SJCRH30 (cell line): ENCODE measurements around the gene PTTG1. TPM values are rescaled to one million over a fixed set of nuclear protein-coding genes. Genes with fewer than 3 reads are reported as not detected.

Experiments
- DNase-seq, 2 experiments: peaks; one replicate each; pipeline ENCODE4 v3.0.0-alpha.2; 2015 to 2020
- H3K27ac ChIP-seq: fragments of 250-450 bp; sonication (Bioruptor Pico); 2 replicates; pipeline ENCODE4 v1.5.1; 2020; ENCODE audit warnings: mild to moderate bottlenecking, moderate library complexity
- H3K27me3 ChIP-seq: fragments of 250-450 bp; sonication (Bioruptor Pico); 2 replicates; pipeline ENCODE4 v1.5.1; 2020; ENCODE audit warnings: mild to moderate bottlenecking, moderate library complexity
- H3K36me3 ChIP-seq: fragments of 250-450 bp; sonication (Bioruptor Pico); 2 replicates; pipeline ENCODE4 v1.5.1; 2020; ENCODE audit warnings: mild to moderate bottlenecking, moderate library complexity
- H3K4me1 ChIP-seq: fragments of 250-450 bp; sonication (Bioruptor Pico); 2 replicates; pipeline ENCODE4 v1.5.1; 2020; ENCODE audit warnings: mild to moderate bottlenecking, moderate library complexity
- H3K4me3 ChIP-seq: fragments of 250-450 bp; sonication (Bioruptor Pico); 2 replicates; pipeline ENCODE4 v1.5.1; 2020; ENCODE audit warnings: mild to moderate bottlenecking, moderate library complexity
- H3K9me3 ChIP-seq: fragments of 250-450 bp; sonication (Bioruptor Pico); replicated peaks from 2 replicates; pipeline ENCODE4 v1.5.1; 2020; ENCODE audit warnings: mild to moderate bottlenecking, moderate library complexity
- total RNA-seq: library from RNA; depleted of rRNA; stranded (reverse); fragments of >200 nt; shearing (Covaris generic); gene quantifications from 2 replicates; pipeline ENCODE4 v1.2.3, GENCODE V29; 2014

The PTTG1 gene
- total RNA-seq, 1 experiment from 2014 or later: 394 TPM

GRCh38 chr5:160467555-160468362 is 46.1 kb downstream of the PTTG1 start:
- peaks cover 5% of the 10 kb centered on the region for H3K4me1 ChIP-seq
- peaks cover 43% of the 10 kb centered on the region for H3K27me3 ChIP-seq
- H3K27ac ChIP-seq: no peak overlapping the region
- no peaks in the 10 kb centered on the region for H3K36me3 ChIP-seq
- no peaks in the 10 kb centered on the region for H3K9me3 ChIP-seq
- peak; percentile 50 to 63 for DNase-seq
- H3K4me3 ChIP-seq: 0 out of 2 replicates have a peak overlapping the region, but pooled peaks have one; percentile 9

DNA sequence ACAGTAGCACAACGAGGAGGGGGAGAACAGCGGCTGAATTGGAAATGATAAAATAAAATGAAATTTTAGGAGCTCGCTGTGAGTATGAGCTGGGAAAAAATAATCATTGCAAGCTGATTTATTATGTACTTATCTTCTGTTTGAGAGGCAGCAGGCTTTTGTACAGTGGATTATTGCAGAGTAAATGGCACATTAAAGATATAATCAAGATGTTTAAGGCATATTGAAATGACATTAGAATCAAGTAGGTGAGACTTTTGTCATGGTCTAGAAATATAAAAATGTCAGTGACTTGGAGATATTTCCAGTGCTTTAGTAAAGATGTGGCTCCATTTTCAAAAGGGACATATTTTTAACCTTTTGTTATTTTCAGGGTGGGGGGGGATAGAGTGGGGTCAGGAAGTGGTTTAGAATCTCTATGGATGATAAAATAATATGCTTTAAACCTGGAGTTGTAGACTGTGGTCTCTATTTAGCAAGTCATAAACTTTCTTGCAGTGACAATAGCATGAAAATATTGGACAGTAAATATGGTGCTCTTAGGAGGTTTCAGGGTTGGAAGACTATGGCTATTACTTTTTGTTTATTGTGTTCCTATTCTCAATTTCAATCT is 46.8 kb downstream of the PTTG1 start:
- Histone ChIP-seq H3K4me3 (no peak overlapping the region), H3K4me1 (peaks cover 5% of the 10 kb centered on the region), H3K27ac (no peak overlapping the region), H3K9me3 (no peaks in the 10 kb centered on the region), H3K36me3 (no peaks in the 10 kb centered on the region), H3K27me3 (peaks cover 43% of the 10 kb centered on the region)
- no peak for DNase-seq

GRCh38 chr5:160469156-160470144 is 47.8 kb downstream of the PTTG1 start:
- no peak overlapping the region for H3K27ac ChIP-seq
- no peak for DNase-seq
- no peaks in the 10 kb centered on the region for H3K36me3 ChIP-seq
- H3K4me3 ChIP-seq: no peak overlapping the region
- H3K27me3 ChIP-seq: peaks cover 44% of the 10 kb centered on the region
- no peaks in the 10 kb centered on the region for H3K9me3 ChIP-seq
- peaks cover 5% of the 10 kb centered on the region for H3K4me1 ChIP-seq

DNA sequence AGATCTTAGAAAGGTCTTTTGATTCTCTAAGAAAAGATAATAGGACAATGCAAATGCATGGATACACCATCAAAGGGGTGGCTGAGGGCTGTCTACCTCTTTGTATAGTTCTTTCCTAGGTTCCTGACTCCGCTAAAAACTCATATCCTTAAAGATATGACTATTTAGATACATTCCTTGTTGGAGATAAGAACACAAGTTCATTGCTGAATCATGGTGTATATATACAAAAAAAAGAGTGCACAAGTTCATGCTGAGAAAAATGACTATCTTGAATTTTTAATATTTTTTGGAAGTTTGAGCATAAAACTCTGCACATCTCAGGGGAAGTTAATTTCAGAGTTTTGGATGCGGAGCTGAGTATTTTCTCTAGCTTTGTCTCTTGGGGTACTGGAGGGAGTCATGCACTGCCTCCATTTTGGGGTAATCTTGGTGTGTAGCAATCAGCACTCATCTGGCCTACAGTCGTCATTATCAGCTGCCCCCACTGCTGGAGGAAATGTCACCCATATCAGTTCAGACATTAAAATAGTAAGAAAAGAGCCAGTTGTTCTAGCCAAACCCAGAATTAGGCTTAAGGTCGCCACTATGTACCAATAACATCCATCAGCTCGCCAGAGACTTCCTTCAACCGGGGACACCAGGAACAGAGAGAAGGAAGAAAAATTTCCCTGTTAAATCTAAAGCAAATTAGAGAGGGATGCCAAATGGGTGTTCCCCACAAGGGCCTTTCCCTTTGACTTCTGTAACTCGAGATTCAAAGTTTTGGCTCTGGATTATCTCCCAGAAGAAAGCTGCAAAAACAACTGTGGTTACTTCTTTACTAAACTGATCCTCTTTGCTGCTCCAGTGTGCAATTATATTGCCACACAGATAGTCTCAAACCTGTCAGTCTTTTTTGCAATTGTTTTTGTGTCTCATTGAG is 49.0 kb downstream of the PTTG1 start:
- peaks cover 46% of the 10 kb centered on the region for H3K27me3 ChIP-seq
- H3K9me3 ChIP-seq: no peaks in the 10 kb centered on the region
- no peaks in the 10 kb centered on the region for H3K36me3 ChIP-seq
- DNase-seq: no peak
- H3K4me3 ChIP-seq: no peak overlapping the region
- peaks cover 5% of the 10 kb centered on the region for H3K4me1 ChIP-seq
- no peak overlapping the region for H3K27ac ChIP-seq

- peaks cover 3% of the 10 kb centered on the region for H3K4me1 ChIP-seq
- no peak for DNase-seq
- H3K27me3 ChIP-seq: peaks cover 45% of the 10 kb centered on the region
- H3K4me3 ChIP-seq: no peak overlapping the region
- H3K27ac ChIP-seq: no peak overlapping the region
- no peaks in the 10 kb centered on the region for H3K9me3 ChIP-seq
- no peaks in the 10 kb centered on the region for H3K36me3 ChIP-seq
Observed at GRCh38 chr5:160471761-160472160, 50.1 kb downstream of the PTTG1 start.

DNA sequence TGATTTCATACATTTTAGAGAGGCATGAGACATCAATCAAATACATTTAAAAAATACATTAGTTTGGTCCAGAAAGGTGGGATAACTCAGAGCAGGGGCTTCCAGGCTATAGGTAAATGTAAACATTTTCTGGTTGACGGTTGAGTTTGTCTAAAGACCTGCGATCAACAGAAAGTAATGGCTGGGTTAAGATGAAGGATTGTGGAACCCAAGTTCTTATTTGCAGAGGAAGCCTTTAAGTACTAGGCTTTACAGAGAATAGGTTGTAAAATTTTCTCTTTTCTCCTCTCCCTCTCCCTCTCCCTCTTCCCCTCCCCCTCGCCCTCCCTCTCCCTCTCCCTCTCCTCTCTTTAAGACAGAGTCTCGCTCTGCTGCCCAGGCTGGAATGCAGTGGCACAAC is 50.8 kb downstream of the PTTG1 start:
- H3K4me3 ChIP-seq: no peak overlapping the region
- H3K27me3 ChIP-seq: peaks cover 45% of the 10 kb centered on the region
- no peak for DNase-seq
- H3K36me3 ChIP-seq: no peaks in the 10 kb centered on the region
- no peaks in the 10 kb centered on the region for H3K9me3 ChIP-seq
- H3K4me1 ChIP-seq: peaks cover 3% of the 10 kb centered on the region; the same call in 1 of the 2 replicates
- H3K27ac ChIP-seq: no peak overlapping the region

GRCh38 chr5:160473681-160474080 is 52.0 kb downstream of the PTTG1 start:
- Histone ChIP-seq H3K4me1 (no peaks in the 10 kb centered on the region), H3K27ac (no peak overlapping the region), H3K4me3 (no peak overlapping the region), H3K9me3 (no peaks in the 10 kb centered on the region), H3K36me3 (no peaks in the 10 kb centered on the region), H3K27me3 (peaks cover 39% of the 10 kb centered on the region)
- DNase-seq: no peak

DNA sequence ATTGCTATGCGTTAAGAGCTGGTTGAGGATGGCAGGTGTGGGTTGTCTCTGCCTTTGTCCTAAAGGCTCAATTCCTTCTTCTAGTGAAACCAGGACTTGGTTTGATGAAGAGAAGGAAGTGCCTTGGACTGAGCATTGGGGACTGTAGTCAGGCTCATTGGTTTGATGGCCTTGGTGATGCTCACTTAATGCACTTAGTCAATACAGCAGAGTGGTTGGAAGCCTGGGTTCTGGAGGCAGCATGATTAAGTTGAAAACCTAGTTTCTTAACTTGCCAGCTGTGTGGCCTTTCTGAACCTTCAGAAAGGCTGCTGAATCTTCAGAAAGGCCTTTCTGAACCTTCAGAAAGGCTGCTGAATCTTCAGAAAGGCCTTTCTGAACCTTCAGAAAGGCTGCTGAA is 52.4 kb downstream of the PTTG1 start:
- H3K27me3 ChIP-seq: peaks cover 36% of the 10 kb centered on the region
- no peaks in the 10 kb centered on the region for H3K36me3 ChIP-seq
- H3K27ac ChIP-seq: no peak overlapping the region
- no peak overlapping the region for H3K4me3 ChIP-seq
- DNase-seq: no peak
- no peaks in the 10 kb centered on the region for H3K4me1 ChIP-seq
- H3K9me3 ChIP-seq: no peaks in the 10 kb centered on the region

DNA sequence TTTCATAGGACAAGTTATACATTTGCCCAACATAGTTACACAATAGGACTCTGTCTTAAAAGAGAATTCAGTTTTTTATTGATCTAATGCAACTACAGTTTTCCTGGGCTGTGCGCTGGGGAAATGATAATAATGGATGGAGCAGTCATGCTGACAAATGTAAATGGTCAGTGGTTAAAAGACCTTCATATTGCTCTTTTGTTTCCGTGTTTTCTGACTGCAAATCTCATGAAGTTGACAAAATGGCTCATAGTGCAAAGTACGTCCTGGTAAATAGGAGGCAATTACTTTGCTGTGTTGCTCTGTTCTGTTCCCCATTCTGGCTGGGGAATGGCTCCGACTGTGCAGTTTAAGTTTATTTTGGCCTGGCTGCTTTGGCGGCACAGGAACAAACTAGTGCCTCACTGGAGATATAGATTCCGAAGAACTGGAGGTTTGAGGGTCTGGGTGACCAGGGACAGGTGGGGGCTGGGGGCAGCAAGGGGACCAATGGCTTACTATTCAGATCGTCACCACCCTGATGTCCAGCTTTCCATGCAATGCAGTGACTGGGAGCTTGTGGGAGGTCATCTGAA is 54.3 kb downstream of the PTTG1 start:
- Histone ChIP-seq H3K27ac (no peak overlapping the region), H3K9me3 (no peaks in the 10 kb centered on the region), H3K27me3 (peaks cover 32% of the 10 kb centered on the region; the same call in 1 of the 2 replicates)

GRCh38 chr5:160477266-160477970 is 55.8 kb downstream of the PTTG1 start:
- Histone ChIP-seq H3K9me3 (no peaks in the 10 kb centered on the region), H3K27me3 (peaks cover 31% of the 10 kb centered on the region; the same call in 1 of the 2 replicates), H3K36me3 (no peaks in the 10 kb centered on the region), H3K4me1 (no peaks in the 10 kb centered on the region), H3K4me3 (no peak overlapping the region), H3K27ac (no peak overlapping the region)
- DNase-seq: no peak

More for the DNA sequence above, 54.3 kb downstream of the PTTG1 start:
- no peaks in the 10 kb centered on the region for H3K36me3 ChIP-seq
- no peak overlapping the region for H3K4me3 ChIP-seq
- H3K4me1 ChIP-seq: no peaks in the 10 kb centered on the region
- DNase-seq: no peak

GRCh38 chr5:160478163-160478562 is 56.5 kb downstream of the PTTG1 start:
- Histone ChIP-seq H3K27ac (no peak overlapping the region), H3K27me3 (peaks cover 31% of the 10 kb centered on the region; the same call in 1 of the 2 replicates), H3K9me3 (no peaks in the 10 kb centered on the region), H3K4me3 (no peak overlapping the region), H3K36me3 (no peaks in the 10 kb centered on the region), H3K4me1 (no peaks in the 10 kb centered on the region)
- no peak for DNase-seq
